Kidney tubule cell (primary cell): ENCODE data around the gene DENND4A.
"Not testable (repeated sequence)": the region's sequence is repeated elsewhere in the genome, so short reads cannot be mapped to it uniquely, and the experiment has no call there.

Experiments
- DNase-seq: peaks from one replicate; pipeline ENCODE4 v3.0.0-alpha.2; 2018; ENCODE audit warnings: low spot score

Gene DENND4A

GRCh38 chr15:65789105-65789504, 3.0 kb downstream of the DENND4A start:
- DNase-seq, result no peak

- no peak for DNase-seq
Observed at GRCh38 chr15:65787260-65787659, 4.8 kb downstream of the DENND4A start.

- DNase-seq, result no peak
Observed at GRCh38 chr15:65785151-65785550, 6.9 kb downstream of the DENND4A start.

DNA sequence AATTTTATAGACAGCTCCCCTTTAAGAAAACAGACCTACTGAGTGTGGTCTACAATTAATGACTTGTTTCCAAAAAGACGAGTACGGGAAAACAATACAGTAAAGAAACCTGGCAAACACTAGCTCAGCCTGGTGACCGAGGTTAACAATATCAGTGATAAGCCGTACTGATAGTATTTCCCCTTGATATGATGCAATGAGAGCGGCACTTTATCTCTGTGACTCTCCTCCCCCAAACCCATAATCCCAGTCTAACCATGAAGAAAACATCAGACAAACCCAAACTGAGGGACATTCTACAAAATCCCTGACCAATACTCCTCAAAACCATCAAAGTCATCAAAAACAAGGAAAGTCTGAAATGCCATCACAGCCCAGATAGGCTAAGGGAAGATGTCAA, 8.2 kb downstream of the DENND4A start:
- no peak for DNase-seq

GRCh38 chr15:65782096-65782495, 10.0 kb downstream of the DENND4A start:
- DNase-seq, result no peak

- not testable (repeated sequence) for DNase-seq
Observed at GRCh38 chr15:65778701-65779100, 13.4 kb downstream of the DENND4A start.

DNA sequence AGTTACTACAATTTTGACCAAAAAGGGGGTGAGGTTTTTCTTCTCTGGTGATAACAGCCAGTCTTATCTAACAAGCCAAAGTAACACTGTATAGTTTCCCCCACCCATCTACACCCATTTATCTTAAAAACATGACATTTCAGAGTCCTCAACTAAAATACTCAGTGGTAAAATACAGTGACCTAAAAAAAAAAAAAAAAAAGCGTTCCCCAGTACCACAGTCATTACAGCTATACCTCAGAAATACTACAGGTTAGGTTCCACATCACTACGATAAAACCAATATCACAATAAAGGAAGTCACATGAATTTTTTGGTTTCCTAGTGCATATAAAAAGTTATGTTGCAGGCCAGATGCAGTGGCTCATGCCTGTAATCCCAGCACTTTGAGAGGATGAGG, 13.8 kb downstream of the DENND4A start:
- DNase-seq, result no peak

DNA sequence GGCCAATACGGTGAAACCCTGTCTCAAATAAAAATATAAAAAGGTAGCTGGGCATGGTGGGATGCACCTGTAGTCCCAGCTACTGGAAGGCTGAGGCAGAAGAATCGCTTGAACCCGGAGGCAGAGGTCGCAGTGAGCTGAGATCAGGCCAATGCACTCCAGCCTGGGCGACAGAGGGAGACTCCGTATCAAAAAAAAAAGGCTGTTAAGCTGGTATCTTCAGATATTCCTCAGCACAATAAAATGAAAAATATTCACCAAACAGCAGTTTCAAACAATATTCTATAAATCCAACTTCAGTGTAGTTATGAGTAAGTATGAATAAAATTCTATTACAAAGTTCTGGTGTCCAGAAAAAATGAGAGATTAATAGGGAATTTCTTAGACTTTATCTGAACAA, 14.2 kb downstream of the DENND4A start:
- DNase-seq, result no peak

GRCh38 chr15:65777053-65777452, 15.0 kb downstream of the DENND4A start:
- DNase-seq, result no peak

DNA sequence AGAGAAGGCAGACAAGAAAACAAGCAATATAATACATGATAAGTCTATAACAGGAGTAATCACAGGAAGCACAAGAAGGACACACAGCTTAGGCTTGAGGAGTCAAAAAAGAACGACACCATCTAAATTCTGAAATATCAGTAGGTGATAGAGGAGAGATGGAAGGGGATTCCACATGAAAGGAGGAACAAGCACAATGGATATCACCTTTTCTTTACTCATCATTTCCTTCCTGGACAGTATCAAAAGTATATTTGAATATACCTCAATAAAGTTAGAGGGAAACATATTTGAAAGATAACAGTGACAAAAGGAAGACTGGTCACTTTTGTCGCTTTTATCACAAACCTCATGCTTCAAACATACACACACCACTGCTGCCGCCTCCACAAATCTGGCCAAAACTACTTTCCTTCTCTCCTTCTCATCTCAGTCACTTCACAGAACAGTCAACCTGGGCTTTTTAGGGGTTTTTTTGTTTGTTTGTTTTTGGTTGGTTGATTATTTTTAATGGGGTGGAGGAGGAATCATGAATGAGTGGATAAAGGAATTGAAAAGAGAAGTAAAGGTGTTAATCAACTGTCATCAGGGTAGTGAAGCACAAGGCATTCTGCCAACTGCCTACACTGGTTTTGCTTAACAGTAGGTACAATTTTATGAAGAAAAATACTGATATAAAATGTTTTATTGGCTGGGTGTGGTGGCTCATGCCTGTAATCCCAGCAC, 18.5 kb downstream of the DENND4A start:
- DNase-seq, result no peak

DNA sequence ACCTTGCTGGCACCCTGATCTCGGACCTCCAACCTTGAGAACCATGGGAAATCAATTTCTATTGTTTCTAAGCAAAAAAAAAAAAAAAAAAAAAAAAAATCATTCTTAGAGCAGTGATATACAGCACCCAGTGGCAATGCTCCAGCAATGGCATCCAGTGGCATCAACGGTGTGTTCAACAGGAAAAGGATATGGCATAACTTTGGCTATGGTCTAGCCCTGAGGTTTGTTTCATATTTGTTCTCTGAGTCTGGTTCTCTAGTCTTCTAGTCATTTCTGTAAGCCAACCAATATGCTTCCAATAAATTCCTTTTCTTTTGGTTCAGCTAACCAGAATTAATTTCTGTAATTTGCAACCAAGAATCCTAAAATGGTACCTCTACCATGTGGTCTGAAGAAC, 19.2 kb downstream of the DENND4A start:
- no peak for DNase-seq

- DNase-seq, result no peak
Observed at GRCh38 chr15:65771870-65772269, 20.2 kb downstream of the DENND4A start.

GRCh38 chr15:65769482-65769881, 22.6 kb downstream of the DENND4A start:
- DNase-seq, result no peak

- DNase-seq, result no peak
Observed at GRCh38 chr15:65767895-65768294, 24.2 kb downstream of the DENND4A start.

DNA sequence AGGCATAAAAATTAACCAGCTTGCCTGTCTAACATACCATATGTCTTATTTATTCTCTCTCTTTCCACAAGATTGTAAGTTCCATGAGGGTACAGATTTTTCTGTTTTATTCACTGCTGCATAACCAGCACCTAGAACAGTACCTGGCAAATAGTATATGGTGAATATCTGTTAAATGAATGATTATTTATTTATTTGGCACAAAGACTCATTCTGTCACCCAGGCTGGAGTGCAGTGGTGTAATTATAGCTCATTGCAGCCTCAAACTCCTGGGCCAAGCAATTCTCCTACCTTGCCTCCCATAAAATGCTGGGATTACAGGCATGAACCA, 24.9 kb downstream of the DENND4A start:
- DNase-seq, result no peak

DNA sequence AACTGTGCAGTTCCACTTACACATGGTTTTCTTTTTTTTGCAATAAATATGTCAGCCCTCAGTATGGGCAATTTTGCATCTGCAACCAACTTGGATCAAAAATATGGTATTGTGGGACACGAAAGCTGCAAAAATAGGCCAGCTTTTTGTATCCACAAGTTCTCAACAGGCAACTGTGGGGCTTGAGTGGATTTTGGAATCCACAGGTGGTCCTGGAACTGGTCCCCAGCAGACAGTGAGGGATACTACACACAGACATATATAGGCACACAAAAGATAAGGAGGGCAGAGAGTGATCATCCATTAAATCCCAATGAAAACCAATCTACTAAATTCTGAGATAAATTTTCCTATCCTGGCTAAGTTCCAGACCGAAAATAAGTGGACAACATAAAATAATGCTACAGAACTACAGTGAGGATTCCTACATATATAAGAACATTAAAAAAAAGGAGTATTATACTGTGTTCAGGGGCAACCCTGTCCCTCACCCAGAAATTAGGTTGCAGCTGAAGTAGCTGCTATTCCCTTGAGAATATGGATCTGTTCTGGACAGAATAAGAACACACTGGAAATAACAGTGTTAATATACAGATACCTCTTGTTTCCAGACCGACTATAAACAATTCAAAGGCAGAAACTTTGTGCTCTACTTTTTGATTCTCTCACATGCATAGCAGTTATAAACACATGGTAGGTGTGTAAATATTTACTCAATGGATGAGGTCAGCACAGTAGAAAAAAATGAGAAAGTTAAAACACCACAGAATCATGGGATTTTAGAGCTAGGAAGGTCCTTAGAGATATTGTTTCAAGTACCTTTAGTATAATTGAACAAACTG, 25.4 kb downstream of the DENND4A start:
- no peak for DNase-seq

DNA sequence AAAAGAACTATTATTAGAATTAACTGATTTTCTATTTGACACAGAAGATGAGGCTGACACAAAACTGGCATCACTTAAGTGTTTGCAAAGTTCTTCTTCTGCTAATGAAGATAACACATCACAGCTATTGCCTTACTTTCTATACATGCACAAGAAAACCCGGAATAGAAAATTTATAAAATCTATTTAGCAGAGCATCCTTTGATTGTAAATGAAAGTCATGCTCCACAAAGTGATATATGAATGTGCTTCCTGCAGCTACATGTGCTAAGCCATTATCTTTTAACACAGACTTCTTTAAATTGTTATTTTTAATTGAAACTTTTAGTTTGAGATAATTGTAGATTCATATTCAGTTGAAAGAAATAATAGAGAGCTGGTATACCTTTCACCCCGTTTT, 27.0 kb downstream of the DENND4A start:
- DNase-seq, result no peak

GRCh38 chr15:65762914-65763787, 28.9 kb downstream of the DENND4A start:
- DNase-seq, result no peak

- no peak for DNase-seq
Observed at GRCh38 chr15:65762399-65762798, 29.7 kb downstream of the DENND4A start.

DNA sequence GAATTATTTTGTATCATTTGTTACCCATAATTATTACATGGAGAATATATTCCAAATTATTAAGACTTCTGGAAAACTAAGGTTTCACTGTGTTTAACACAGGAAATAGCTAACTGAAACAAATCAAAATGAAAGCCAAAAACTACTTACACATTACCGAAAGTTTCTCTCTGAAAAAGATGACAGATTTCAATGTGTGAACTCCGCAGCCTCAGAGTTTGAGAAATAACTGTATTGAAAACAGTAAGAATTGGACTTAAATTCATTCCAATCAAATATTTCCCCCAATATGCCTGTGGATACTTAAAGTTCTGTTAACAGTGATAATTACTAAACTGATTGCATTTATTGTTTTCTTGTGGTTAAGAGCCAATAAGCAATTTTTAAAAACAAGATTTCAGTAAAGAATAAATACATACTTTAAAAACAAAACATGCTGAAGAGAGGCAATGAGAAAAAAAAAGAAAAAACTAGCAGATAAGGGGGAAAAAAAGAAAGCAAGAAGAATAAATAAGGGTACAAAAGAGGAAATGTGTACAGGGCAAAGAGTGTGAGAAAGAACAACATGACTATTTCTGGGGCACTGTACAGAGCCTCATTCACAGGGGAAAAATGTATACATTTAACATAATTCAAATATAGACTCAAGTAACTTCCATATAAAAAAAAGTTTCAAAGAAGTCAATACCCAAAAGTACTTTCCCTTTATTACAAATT, 30.7 kb downstream of the DENND4A start:
- DNase-seq, result no peak

GRCh38 chr15:65759441-65759840, 32.7 kb downstream of the DENND4A start:
- no peak for DNase-seq

DNA sequence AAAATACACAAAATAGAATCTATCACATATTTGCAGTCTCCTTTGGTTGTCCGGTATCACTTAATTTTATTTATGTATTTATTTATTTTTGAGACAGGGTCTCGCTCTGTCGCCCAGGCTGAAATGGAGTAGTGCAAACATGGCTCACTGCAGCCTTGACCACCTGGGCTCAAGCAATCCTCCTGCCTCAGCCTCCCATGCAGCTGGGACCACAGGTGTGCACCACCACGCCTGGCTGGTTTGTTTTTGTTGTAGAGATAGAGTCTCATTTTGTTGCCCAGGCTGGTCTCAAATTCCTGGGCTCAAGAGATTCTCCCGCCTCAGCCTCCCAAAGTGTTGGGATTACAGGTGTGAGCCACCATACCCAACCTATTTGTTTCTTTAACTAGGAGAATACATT, 33.9 kb downstream of the DENND4A start:
- no peak for DNase-seq
